GM12878 (cell line): ENCODE measurements around the gene SLC12A3. TPM values are rescaled to one million over a fixed set of nuclear protein-coding genes. Genes with fewer than 3 reads are reported as not detected.
A peak's percentile ranks its signal among the peaks of the same experiment; 100 is the strongest.

Experiments
- ATAC-seq: fragments of 200-7000 bp; cut with Tn5 transposase; 3 replicates; pipeline ENCODE4 v1.9.1; 2020; ENCODE audit warnings: mild to moderate bottlenecking, moderate library complexity
- BruUV-seq: library from RNA; stranded (reverse); fragments of 400-500 nt; replicated peaks from 2 replicates; lab custom pipeline; 2021; lab: Mats Ljungman, UMichigan
- CTCF ChIA-PET: fragments of 300-600 bp; sonication (Branson Sonifier 250); formaldehyde crosslinking; extraction: SDS; loops from one replicate; lab custom pipeline; 2021; ENCODE audit warnings: inconsistent platforms; lab: Yijun Ruan, JAX
- POLR2A ChIA-PET: fragments of 350-600 bp; formaldehyde crosslinking; extraction: SDS; loops from one replicate; lab custom pipeline; 2021; ENCODE audit warnings: inconsistent platforms; lab: Charles Lee
- RAD21 ChIA-PET: fragments of 300-600 bp; sonication (Branson Sonifier 250); formaldehyde crosslinking; loops from one replicate; lab custom pipeline; 2023; ENCODE audit warnings: antibody characterized with exemption; ENCODE audit not compliant: unreplicated experiment; lab: Charles Lee
- SMC1A ChIA-PET: fragments of 300-600 bp; sonication (Branson Sonifier 250); formaldehyde crosslinking; loops from one replicate; lab custom pipeline; 2023; ENCODE audit not compliant: unreplicated experiment, uncharacterized antibody; lab: Charles Lee
- DNase-seq: peaks from one replicate; pipeline ENCODE4 v3.0.0-alpha.2; 2011; ENCODE audit warnings: low read depth, low spot score
- FAIRE-seq: peaks from 3 replicates; lab custom pipeline; 2011; peaks lifted over from hg19 to GRCh38; lab: Jason Lieb, UNC
- H2AFZ ChIP-seq: 2 replicates; pipeline ENCODE4 v1.6.0; 2011; ENCODE audit warnings: low read depth, low read length, control low read depth; ENCODE audit not compliant: control insufficient read depth
- H3K27ac ChIP-seq: 2 replicates; pipeline ENCODE4 v1.5.1; 2011; ENCODE audit warnings: control low read depth; ENCODE audit not compliant: control insufficient read depth, insufficient read depth
- H3K27me3 ChIP-seq, 2 experiments: replicated peaks in 1 of 2; 2 replicates each; pipeline versions ENCODE4 v1.6.0 to v1.6.1; 2011; ENCODE audit warnings: low read length in 1 of 2; ENCODE audit not compliant: control insufficient read depth in 2 of 2, insufficient read depth in 2 of 2
- H3K36me3 ChIP-seq, 2 experiments: 2 replicates each; pipeline ENCODE4 v1.5.1; 2011; ENCODE audit warnings: low read length in 1 of 2; ENCODE audit not compliant: control insufficient read depth in 2 of 2, insufficient read depth in 2 of 2
- H3K4me1 ChIP-seq: 2 replicates; pipeline ENCODE4 v1.6.1; 2011; ENCODE audit warnings: mild to moderate bottlenecking, low read length, moderate library complexity, mixed read lengths; ENCODE audit not compliant: control insufficient read depth, insufficient read depth
- H3K4me2 ChIP-seq: 2 replicates; pipeline ENCODE4 v1.6.0; 2011; ENCODE audit warnings: control low read depth; ENCODE audit not compliant: control insufficient read depth, insufficient read depth
- H3K4me3 ChIP-seq: fragments of 200-600 bp; sonication (generic); 2 replicates; pipeline ENCODE4 v1.5.1; 2016
- H3K79me2 ChIP-seq: 2 replicates; pipeline ENCODE4 v1.6.0; 2011; ENCODE audit warnings: low read length; ENCODE audit not compliant: control insufficient read depth, insufficient read depth
- H3K9ac ChIP-seq: 2 replicates; pipeline ENCODE4 v1.8.0; 2011; ENCODE audit warnings: low read length, control low read depth, mixed read lengths; ENCODE audit not compliant: control insufficient read depth, insufficient read depth
- H3K9me3 ChIP-seq: replicated peaks from 3 replicates; pipeline ENCODE4 v1.5.1; 2011; ENCODE audit warnings: mild to moderate bottlenecking, low read length; ENCODE audit not compliant: control insufficient read depth, insufficient read depth
- H4K20me1 ChIP-seq: 2 replicates; pipeline ENCODE4 v1.6.0; 2011; ENCODE audit not compliant: control insufficient read depth, insufficient read depth
- CBFB ChIP-seq: IDR thresholded peaks from 2 replicates; pipeline ENCODE4 v1.6.1; 2016; ENCODE audit warnings: antibody characterized with exemption, low read depth
- DPF2 ChIP-seq: fragments of 450-650 bp; IDR thresholded peaks from 2 replicates; pipeline ENCODE4 v1.6.1; 2017; ENCODE audit warnings: mild to moderate bottlenecking
- GABPA ChIP-seq: IDR thresholded peaks from 2 replicates; pipeline ENCODE4 v1.6.1; 2014; ENCODE audit warnings: antibody characterized with exemption, low read depth, mild to moderate bottlenecking, inconsistent platforms
- RELA ChIP-seq: fragments of 450-650 bp; IDR thresholded peaks from 2 replicates; pipeline ENCODE4 v1.8.0; 2014; ENCODE audit warnings: borderline replicate concordance; ENCODE audit not compliant: partially characterized antibody
- WGBS: methylation state at CpG from one replicate; pipeline ENCODE4 v1.1.6; 2016; ENCODE audit warnings: low lambda C conversion rate; ENCODE audit not compliant: insufficient replicate concordance, insufficient coverage; ENCODE audit errors: missing lambda C conversion rate; 5-methylcytosine and 5-hydroxymethylcytosine counted together
- in situ Hi-C: fragments of 300-500 bp; cut with MboI; formaldehyde crosslinking; loops from 9 replicates; pipeline ENCODE4 v1.14.3; 2018; ENCODE audit warnings: mixed read lengths
- intact Hi-C: fragments of 100-400 bp; cut with micrococcal nuclease; formaldehyde crosslinking; loops from one replicate; pipeline ENCODE4 v1.14.2; 2022; ENCODE audit not compliant: unreplicated experiment
- polyA plus RNA-seq, 11 experiments: library from polyadenylated mRNA; depleted of rRNA in 4 of 11; unstranded in 6 of 11; stranded (reverse) in 5 of 11; fragments of >200 nt; fragmentation: Nextera tagmentation in 4 of 11; fragmentation: Illumina TruSeq in 1 of 11; extraction: Ambion mirVana in 4 of 11; extraction: Trizol in 1 of 11; gene quantifications; 1 replicate in 1 of 11; 2 replicates in 10 of 11; pipeline versions ENCODE4 v1.2.1 to v1.2.3, GENCODE V29; 2011 to 2016; ENCODE audit warnings: inconsistent platforms in 2 of 11, missing spikeins in 2 of 11, low read depth in 1 of 11
- total RNA-seq, 4 experiments: library from RNA; depleted of rRNA in 3 of 4; stranded (reverse); fragments of >200 nt in 3 of 4; fragmentation: Illumina TruSeq in 1 of 4; extraction: Trizol in 1 of 4; gene quantifications; 2 replicates each; pipeline versions ENCODE4 v1.2.1 to v1.2.3, GENCODE V29; 2013 to 2021

SLC12A3 gene
- total and polyA plus RNA-seq, 10 of the 15 experiments (the other 5 are each of a cell fraction or from before 2014, with no cell fraction given), result 0.05 to 6.3 (median 3.1) TPM

- no peak for TF ChIP-seq GABPA
- no peak for TF ChIP-seq DPF2
- TF ChIP-seq RELA, result no peak
- 0 out of 2 replicates have a peak, but pooled peaks have one; percentile 7 for TF ChIP-seq CBFB
- RAD21 ChIA-PET, result interaction anchor here (0.8 to 2.4 kb wide), 10 partner anchors 9 to 116 kb away, joined by 3 to 15 read pairs (median 4); no protein-coding TSS in a partner anchor
- Histone ChIP-seq H3K27ac (no peak overlapping the region), H3K9me3 (no peaks in the 10 kb centered on the region), H2AFZ (no peak overlapping the region), H3K27me3 (no peaks in the 10 kb centered on the region), H3K79me2 (no peaks in the 10 kb centered on the region; the same call in 1 of the 2 replicates), H3K4me3 (no peak overlapping the region), H3K36me3 (peaks cover 6 to 29% of the 10 kb centered on the region in 2 experiments), H3K4me1 (peaks cover 48% of the 10 kb centered on the region), H3K4me2 (no peak overlapping the region), H4K20me1 (no peaks in the 10 kb centered on the region; the same call in 1 of the 2 replicates), H3K9ac (no peak overlapping the region)
- no TSS peak for BruUV-seq
- DNase-seq, result no peak
- WGBS, result 77% methylated on average over 12 of the region's 12 CpGs
- intact Hi-C loops, result no loop called here
- no peak for FAIRE-seq
- no peak for ATAC-seq
- POLR2A ChIA-PET, result interaction anchor here (0.6 to 21.1 kb wide), 8 partner anchors 9 to 149 kb away, joined by 3 to 306 read pairs (median 6); partner anchors contain the start of genes CETP and HERPUD1
- CTCF ChIA-PET, result interaction anchor here (0.9 to 3.9 kb wide), 6 partner anchors 9 to 85 kb away, joined by 3 to 45 read pairs (median 5); no protein-coding TSS in a partner anchor
- in situ Hi-C loops, result no loop called here
- SMC1A ChIA-PET, result interaction anchor here (0.7 to 3.3 kb wide), 13 partner anchors 9 to 96 kb away, joined by 3 to 18 read pairs (median 4); no protein-coding TSS in a partner anchor
Observed at GRCh38 chr16:56945847-56946527, 81.0 kb downstream of the SLC12A3 start.
